Measurements from ENCODE around the gene DLX1.
"Not testable (repeated sequence)": the region's sequence is repeated elsewhere in the genome, so short reads cannot be mapped to it uniquely, and the experiment has no call there.

Gene DLX1

DNA sequence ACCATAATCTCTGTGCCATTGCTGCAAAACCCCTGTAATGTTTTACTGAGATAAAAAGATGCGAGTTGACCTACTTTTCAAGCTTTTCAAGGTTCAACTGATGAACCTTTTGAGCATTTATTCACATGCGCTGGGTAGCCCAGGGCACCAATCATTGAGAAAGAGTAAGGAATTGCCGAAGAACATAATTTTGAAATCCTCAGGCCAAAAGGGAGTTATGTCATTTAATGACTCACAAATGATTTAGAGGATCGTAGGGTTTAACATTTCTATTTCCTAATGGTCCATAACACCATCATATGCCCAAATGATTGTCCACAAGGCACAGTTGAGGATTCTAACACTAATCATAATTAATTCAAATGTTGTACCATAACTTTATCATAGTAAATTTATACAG lies 20.2 kb upstream of the DLX1 start:
- DNase-seq (ENCODE audit: low read depth), result no peak

- DNase-seq (ENCODE audit: low read depth), result no peak
Observed at GRCh38 chr2:172066394-172066886, 18.9 kb upstream of the DLX1 start.

DNA sequence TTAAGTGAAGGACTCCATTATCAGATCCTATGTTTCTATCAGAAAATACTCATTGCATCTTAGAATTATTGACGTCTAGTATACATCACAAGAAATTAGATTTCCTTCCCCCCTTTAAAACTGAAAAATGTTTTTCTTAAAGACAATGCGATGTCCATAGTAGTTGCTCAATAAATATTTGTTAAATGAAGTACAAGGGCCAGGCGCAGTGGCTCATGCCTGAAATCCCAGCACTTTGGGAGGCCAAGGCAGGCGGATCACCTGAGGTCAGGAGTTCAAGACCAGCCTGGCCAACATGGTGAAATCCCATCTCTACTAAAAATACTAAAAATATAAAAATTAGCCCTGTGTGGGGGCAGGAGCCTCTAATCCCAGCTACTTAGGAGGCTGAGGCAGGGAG lies 17.4 kb upstream of the DLX1 start:
- DNase-seq (ENCODE audit: low read depth), result not testable (repeated sequence)

GRCh38 chr2:172070936-172071335 lies 14.4 kb upstream of the DLX1 start:
- DNase-seq (ENCODE audit: low read depth), result no peak

DNA sequence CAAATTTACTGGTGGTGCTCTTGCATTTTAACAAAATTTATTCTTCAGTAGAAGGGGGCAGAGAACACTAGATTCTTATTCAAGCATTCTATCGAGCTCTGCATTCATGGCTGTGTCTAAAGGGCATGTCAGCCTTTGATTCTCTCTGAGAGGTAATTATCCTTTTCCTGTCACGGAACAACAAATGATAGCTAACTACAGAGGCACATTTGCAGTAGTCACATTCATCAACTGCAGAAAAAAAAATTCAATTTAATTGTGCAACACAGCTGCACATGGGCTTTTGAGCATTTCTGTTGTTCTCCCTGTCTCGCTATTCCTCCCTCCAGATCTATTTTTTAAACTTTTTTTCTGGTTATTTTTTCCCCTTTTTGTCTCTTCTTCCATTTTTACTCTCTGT lies 13.0 kb upstream of the DLX1 start:
- no peak for DNase-seq (ENCODE audit: low read depth)

DNA sequence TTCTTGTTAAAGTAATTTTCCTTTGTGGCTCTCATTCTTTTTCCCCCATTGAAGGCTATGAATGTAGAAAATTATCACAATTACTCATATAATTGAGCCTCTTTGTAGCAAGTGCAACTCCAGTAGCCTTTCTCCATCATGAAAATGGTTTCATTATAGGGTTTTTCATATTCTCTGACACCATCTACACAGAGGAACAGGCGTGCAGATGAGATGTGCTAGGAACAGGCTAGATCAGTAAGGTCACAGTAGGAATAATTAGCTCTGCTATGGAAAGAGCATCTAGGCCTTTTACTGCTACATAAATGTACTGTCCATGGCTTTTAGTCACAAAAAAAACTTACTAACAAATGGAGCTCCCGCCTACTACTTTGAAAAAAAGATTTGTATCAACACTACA lies 12.6 kb upstream of the DLX1 start:
- no peak for DNase-seq (ENCODE audit: low read depth)

DNA sequence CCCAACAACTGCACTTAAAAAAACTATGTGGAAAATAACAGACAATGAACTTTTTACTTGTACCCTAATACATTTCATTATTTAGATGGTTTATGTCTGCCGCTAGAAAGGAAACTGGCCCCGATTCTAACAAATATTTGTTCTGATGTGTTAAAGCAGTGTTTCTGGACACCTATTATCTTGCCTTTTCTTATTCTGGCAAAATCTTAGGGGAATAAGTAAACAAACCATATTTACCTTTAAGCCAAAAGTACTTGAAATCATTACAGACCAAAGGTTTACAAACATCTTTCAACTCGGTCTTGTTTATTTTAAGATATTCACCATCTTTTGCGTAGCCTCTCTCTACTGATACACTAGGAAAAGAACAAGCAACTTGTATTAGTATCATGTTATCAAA lies 11.8 kb upstream of the DLX1 start:
- DNase-seq (ENCODE audit: low read depth), result no peak

DNA sequence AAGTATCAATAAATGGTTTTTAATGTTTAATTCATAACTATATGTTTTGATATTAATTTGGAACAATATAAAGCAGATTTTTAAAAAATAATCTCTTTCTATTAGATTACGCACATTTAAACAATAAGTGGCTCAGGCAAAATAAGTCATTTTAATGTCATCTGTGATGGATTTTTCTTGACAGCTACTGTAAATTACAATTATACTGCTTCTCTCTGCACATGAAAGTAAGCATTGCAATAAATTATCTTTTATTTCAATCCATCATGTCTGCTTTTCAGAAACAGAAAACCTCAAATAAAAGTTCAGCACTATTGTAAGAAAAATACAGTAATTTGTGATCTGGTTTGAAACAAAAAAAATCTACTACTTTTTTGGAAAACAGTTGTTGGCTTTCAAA lies 11.1 kb upstream of the DLX1 start:
- DNase-seq (ENCODE audit: low read depth), result no peak

GRCh38 chr2:172079416-172079815 lies 5.9 kb upstream of the DLX1 start:
- DNase-seq (ENCODE audit: low read depth), result no peak

GRCh38 chr2:172079838-172080640 lies 5.3 kb upstream of the DLX1 start:
- DNase-seq (ENCODE audit: low read depth), result no peak

DNA sequence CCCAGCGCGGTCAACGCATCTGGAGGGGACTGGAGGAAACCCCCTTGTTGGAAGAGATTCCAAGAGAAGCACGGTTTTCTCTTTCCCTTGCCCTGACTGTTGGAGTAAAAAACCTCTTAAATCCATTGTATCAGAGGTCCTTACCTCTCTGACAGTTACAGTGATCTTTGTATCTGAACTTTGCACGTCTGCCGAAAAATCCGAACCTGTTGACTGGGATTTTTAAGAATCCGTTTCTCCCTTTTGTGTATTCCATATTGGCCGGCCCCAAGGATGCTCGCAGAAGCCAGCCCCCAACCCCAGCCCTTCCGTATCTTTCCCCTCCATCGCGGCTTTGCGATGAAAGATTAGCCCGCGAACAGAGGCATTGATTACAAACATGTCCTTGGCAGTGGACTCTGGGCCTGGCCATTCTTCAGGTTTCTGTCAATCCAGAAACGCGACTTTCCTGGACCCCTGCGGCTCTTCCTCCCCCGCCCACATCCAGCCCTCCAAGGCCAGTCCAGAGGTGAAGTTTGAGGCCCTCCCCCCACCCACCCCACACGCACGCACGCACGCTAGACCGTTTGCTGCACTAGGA lies 4.6 kb upstream of the DLX1 start:
- DNase-seq (ENCODE audit: low read depth), result no peak

DNA sequence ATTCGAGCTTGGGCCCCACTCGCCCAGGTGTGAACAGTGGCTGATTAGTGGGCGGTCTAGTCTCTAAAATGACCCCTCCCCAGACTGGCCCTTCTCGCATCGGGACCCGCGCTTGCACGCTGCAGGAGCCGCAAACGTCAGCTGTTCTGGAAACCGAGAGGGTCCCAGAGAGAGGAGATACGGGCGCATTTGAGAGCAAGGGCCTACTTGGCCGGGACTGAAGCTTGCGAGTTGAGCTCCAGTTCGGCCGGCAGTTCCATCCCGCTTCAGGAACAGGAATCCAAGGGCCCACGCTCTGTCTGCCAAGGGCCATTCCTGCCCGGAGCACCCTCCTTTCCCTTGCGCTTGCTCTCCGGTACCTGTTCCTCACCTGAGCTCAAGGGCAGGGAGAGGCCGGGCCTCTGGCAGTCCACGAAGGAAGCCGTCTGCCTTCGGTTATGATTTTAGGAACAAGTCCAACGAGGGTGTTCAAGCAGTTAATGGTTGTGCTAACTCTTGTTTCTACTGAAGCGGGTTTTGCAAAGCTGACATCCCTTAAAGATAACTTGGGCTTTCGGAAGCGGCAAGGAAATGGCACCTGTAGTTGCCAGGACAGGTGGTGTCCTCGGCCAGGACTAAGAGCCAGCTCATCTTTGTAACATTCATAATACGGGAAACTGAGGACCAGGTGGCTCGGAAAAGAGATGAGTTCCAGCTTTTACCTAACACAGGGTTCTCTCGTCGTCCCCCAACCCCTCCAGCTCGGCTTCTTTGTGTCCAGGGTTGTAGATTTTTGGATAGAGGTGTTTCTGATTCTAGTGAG lies 3.9 kb upstream of the DLX1 start:
- no peak for DNase-seq (ENCODE audit: low read depth)

- no peak for DNase-seq (ENCODE audit: low read depth)
Observed at GRCh38 chr2:172082105-172082943, 3.0 kb upstream of the DLX1 start.

GRCh38 chr2:172082944-172083627 lies 2.2 kb upstream of the DLX1 start:
- DNase-seq (ENCODE audit: low read depth), result no peak

- no peak for DNase-seq (ENCODE audit: low read depth)
Observed at GRCh38 chr2:172083628-172084394, 1.5 kb upstream of the DLX1 start.

DNA sequence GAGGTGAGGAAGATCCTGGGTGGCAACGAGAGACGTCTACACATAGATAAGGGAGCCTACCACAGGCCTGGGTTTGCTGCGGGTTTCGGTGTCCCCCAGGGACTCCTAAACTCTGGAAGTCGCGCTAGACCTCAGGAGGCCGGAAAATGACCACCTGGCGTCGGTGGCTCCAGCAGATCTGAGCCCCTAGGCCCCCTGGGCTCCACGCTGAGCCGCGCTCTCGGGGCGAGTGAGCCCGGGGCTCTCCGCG lies 987 bp upstream of the DLX1 start:
- DNase-seq (ENCODE audit: low read depth), result no peak

DNA sequence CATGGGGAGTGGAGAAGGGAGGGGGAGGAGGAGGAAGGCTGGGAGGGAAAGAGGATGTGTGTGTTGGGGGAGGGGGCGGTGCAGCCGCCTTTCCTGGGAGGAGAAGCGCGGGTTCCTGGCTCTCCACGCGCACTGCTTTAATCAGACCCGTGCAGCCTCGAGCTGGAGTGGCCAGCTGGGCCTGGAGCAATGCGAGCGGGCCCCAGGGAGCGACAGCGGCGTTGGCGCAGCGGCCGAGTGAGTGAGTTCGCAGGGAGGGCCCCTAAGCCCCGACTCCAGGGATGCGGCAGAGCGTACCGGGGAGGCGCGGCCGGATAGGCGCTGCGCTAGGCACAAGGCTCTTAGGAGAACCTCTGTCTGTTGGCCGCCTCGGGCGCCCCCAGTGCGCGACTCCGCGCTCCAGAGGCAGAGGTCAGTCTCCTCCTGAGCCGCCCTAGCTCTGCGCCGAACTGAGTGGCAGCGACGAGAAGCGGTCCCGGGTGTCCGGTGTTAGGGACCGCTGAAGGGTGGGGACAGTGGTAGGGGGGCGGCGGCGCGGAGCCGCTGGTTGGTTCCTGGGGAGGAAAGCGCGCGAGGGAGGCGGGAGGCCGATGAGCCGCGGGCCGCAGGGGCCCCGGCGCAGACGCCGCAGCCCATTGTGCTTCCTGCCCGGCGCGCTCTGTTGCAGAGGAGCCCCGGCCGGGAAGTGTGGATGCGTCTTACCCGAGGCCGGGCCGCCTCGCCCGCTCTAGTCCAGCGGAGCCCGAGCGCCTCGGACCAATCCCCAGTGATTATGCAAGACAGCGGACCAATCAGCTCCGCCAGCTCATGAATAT lies 455 bp upstream of the DLX1 start:
- peak; percentile 65 for DNase-seq (ENCODE audit: low read depth)

- no peak for DNase-seq (ENCODE audit: low read depth)
Observed at GRCh38 chr2:172086241-172087206, 1.2 kb downstream of the DLX1 start.

DNA sequence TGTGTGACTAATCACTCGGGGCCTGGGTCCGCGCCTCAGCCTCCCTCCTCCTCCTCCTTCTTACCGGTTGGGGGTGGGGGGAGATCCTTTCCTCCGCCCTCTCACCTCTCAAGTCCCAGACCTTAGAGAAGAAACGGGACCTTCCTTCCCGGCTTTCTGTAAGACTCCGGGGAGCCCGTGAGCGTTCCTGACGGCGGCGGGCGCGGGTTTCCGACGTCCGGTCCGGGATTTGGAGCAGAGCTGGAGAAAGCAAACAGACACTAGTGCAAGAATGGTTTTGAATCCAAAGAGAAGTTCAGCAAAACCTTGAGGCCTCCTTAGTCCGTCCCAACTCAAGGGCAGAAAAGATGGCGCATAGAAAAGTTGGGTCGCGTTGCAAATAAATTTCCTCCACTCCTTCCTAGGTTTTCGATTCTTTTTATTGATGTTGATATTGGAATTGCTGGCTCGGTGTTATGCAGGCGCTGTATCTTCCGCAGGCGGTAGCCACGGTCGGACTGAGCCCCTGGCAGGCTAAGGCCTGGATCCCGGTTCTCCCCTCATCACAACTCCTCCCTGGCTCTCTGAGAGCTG lies 2.0 kb downstream of the DLX1 start:
- DNase-seq (ENCODE audit: low read depth), result no peak

Data from CMK (cell line).